HepG2 (cell line): ENCODE results near the gene PXDC1. TPM values are rescaled to one million over a fixed set of nuclear protein-coding genes. Genes with fewer than 3 reads are reported as not detected.
A peak's percentile ranks its signal among the peaks of the same experiment; 100 is the strongest.

Source experiments
- ARNTL ChIP-seq: sonication (generic); formaldehyde crosslinking; IDR thresholded peaks from 2 replicates; pipeline ENCODE4 v1.4.0; 2020; ENCODE audit warnings: mild to moderate bottlenecking, missing genetic modification reagents
- FOXK1 ChIP-seq: sonication (generic); formaldehyde crosslinking; IDR thresholded peaks from 2 replicates; pipeline ENCODE4 v1.4.0; 2020; ENCODE audit warnings: low read depth, missing genetic modification reagents, borderline replicate concordance
- HMGA1 ChIP-seq: sonication (generic); formaldehyde crosslinking; conservative IDR thresholded peaks from 2 replicates; pipeline ENCODE4 v1.4.0; 2020; ENCODE audit warnings: missing genetic modification reagents
- IKZF4 ChIP-seq: sonication (generic); formaldehyde crosslinking; IDR thresholded peaks from 2 replicates; pipeline ENCODE4 v1.5.1; 2020; ENCODE audit warnings: borderline replicate concordance, mild to moderate bottlenecking, low read depth, missing genetic modification reagents; ENCODE audit errors: not compliant biosample characterization
- JARID2 ChIP-seq: sonication (generic); formaldehyde crosslinking; IDR thresholded peaks from 2 replicates; pipeline ENCODE4 v1.8.1; 2023; ENCODE audit warnings: missing genetic modification reagents, inconsistent platforms; ENCODE audit not compliant: insufficient replicate concordance
- MZF1 ChIP-seq: sonication (generic); formaldehyde crosslinking; IDR thresholded peaks from 2 replicates; pipeline ENCODE4 v1.8.1; 2023; ENCODE audit warnings: mild to moderate bottlenecking, missing genetic modification reagents, borderline replicate concordance
- NAIF1 ChIP-seq: sonication (generic); formaldehyde crosslinking; IDR thresholded peaks from 2 replicates; pipeline ENCODE4 v1.5.0; 2020; ENCODE audit warnings: mild to moderate bottlenecking, missing genetic modification reagents, borderline replicate concordance
- NFRKB ChIP-seq: fragments of 450-650 bp; IDR thresholded peaks from 2 replicates; pipeline ENCODE4 v1.6.1; 2017
- PRPF4 ChIP-seq: fragments of 200-400 bp; formaldehyde crosslinking; IDR thresholded peaks from 2 replicates; pipeline ENCODE4 v1.6.1; 2016; ENCODE audit warnings: low read length, low read depth; ENCODE audit not compliant: poor library complexity, severe bottlenecking
- RNF2 ChIP-seq: fragments of 450-650 bp; conservative IDR thresholded peaks from 2 replicates; pipeline ENCODE4 v1.6.1; 2016; ENCODE audit warnings: low read depth
- RXRA ChIP-seq: sonication (generic); formaldehyde crosslinking; IDR thresholded peaks from 2 replicates; pipeline ENCODE4 v1.5.1; 2020; ENCODE audit warnings: missing genetic modification reagents
- RXRB ChIP-seq: IDR thresholded peaks from 2 replicates; pipeline ENCODE4 v1.6.1; 2016; ENCODE audit warnings: borderline replicate concordance, missing genetic modification reagents, missing compliant biosample characterization
- TRAFD1 ChIP-seq: sonication (generic); formaldehyde crosslinking; IDR thresholded peaks from 2 replicates; pipeline ENCODE4 v1.5.1; 2020; ENCODE audit warnings: missing genetic modification reagents, mild to moderate bottlenecking, borderline replicate concordance
- YEATS2 ChIP-seq: sonication (generic); formaldehyde crosslinking; IDR thresholded peaks from 2 replicates; pipeline ENCODE4 v1.4.0; 2020; ENCODE audit warnings: missing genetic modification reagents, borderline replicate concordance
- ZFP90 ChIP-seq: sonication (generic); formaldehyde crosslinking; IDR thresholded peaks from 2 replicates; pipeline ENCODE4 v1.8.0; 2022; ENCODE audit warnings: missing genetic modification reagents, mild to moderate bottlenecking, inconsistent platforms, borderline replicate concordance
- ZMYM3 ChIP-seq: sonication (generic); formaldehyde crosslinking; IDR thresholded peaks from 2 replicates; pipeline ENCODE4 v1.5.1; 2020; ENCODE audit warnings: mild to moderate bottlenecking, missing genetic modification reagents
- ZNF142 ChIP-seq: sonication (generic); formaldehyde crosslinking; IDR thresholded peaks from 2 replicates; pipeline ENCODE4 v1.4.0; 2020; ENCODE audit warnings: missing genetic modification reagents
- ZNF207 ChIP-seq: fragments of 450-650 bp; IDR thresholded peaks from 2 replicates; pipeline ENCODE4 v1.6.1; 2016; ENCODE audit warnings: antibody characterized with exemption, borderline replicate concordance
- ZNF549 ChIP-seq: sonication (generic); formaldehyde crosslinking; IDR thresholded peaks from 2 replicates; pipeline ENCODE4 v1.5.0; 2020; ENCODE audit warnings: missing genetic modification reagents
- ZSCAN12 ChIP-seq: sonication (generic); formaldehyde crosslinking; IDR thresholded peaks from 2 replicates; pipeline ENCODE4 v1.9.0; 2021; ENCODE audit warnings: mild to moderate bottlenecking, missing genetic modification reagents
- ZSCAN21 ChIP-seq: sonication (generic); formaldehyde crosslinking; IDR thresholded peaks from 2 replicates; pipeline ENCODE4 v1.8.0; 2022; ENCODE audit warnings: mild to moderate bottlenecking, missing genetic modification reagents, moderate library complexity, borderline replicate concordance
- polyA plus RNA-seq, 8 experiments: library from polyadenylated mRNA; depleted of rRNA in 3 of 8; stranded (reverse) in 7 of 8; unstranded in 1 of 8; fragments of >200 nt; fragmentation: Illumina TruSeq in 4 of 8; extraction: Trizol in 4 of 8; gene quantifications; 2 replicates each; pipeline versions ENCODE4 v1.2.1 to v1.2.3, GENCODE V29; 2011 to 2016; ENCODE audit warnings: low read depth in 4 of 8, missing spikeins in 1 of 8, mixed read lengths in 1 of 8; ENCODE audit not compliant: insufficient read depth in 1 of 8
- total RNA-seq, 5 experiments: library from RNA; depleted of rRNA; stranded (reverse); fragments of >200 nt; fragmentation: Illumina TruSeq; extraction: Trizol; gene quantifications; 2 replicates each; pipeline ENCODE4 v1.2.3, GENCODE V29; 2016; ENCODE audit warnings: low read depth in 1 of 5
- TF ChIP-seq, protein P1 (sequence below): sonication (generic); formaldehyde crosslinking; IDR thresholded peaks from 2 replicates; pipeline ENCODE4 v1.9.0; 2021; ENCODE audit warnings: missing genetic modification reagents, borderline replicate concordance

The PXDC1 gene
- total and polyA plus RNA-seq, 2 of the 13 experiments (the other 11 are each of a cell fraction or from before 2014, with no cell fraction given), result 32.4 to 34.7 TPM

- TF ChIP-seq JARID2 (CRISPR knock-in tag), result no peak
- TF ChIP-seq IKZF4 (CRISPR knock-in tag), result peak; percentile 56
- TF ChIP-seq TRAFD1 (CRISPR knock-in tag), result no peak
- TF ChIP-seq FOXK1, result peak; percentile 66; the same call in 1 of the 2 replicates
- TF ChIP-seq ZSCAN21 (CRISPR knock-in tag), result no peak; the same call in 1 of the 2 replicates
- no peak for TF ChIP-seq NAIF1 (CRISPR knock-in tag)
- TF ChIP-seq, protein P1, sequence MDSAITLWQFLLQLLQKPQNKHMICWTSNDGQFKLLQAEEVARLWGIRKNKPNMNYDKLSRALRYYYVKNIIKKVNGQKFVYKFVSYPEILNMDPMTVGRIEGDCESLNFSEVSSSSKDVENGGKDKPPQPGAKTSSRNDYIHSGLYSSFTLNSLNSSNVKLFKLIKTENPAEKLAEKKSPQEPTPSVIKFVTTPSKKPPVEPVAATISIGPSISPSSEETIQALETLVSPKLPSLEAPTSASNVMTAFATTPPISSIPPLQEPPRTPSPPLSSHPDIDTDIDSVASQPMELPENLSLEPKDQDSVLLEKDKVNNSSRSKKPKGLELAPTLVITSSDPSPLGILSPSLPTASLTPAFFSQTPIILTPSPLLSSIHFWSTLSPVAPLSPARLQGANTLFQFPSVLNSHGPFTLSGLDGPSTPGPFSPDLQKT (CRISPR knock-in tag), result no peak
- TF ChIP-seq ZMYM3 (CRISPR knock-in tag), result peak; percentile 72
- no peak for TF ChIP-seq ZNF207
- peak; percentile 78; the same call in 1 of the 2 replicates for TF ChIP-seq ZFP90 (CRISPR knock-in tag)
- TF ChIP-seq YEATS2 (CRISPR knock-in tag), result no peak
- TF ChIP-seq MZF1 (CRISPR knock-in tag), result no peak
- peak; percentile 67; the same call in 1 of the 2 replicates for TF ChIP-seq ZNF142 (CRISPR knock-in tag)
- TF ChIP-seq ZSCAN12 (CRISPR knock-in tag), result 0 out of 2 replicates have a peak, but pooled peaks have one; percentile 12
- TF ChIP-seq RNF2, result no peak
- TF ChIP-seq PRPF4, result no peak
- TF ChIP-seq HMGA1 (CRISPR knock-in tag), result no peak
- TF ChIP-seq RXRA (CRISPR knock-in tag), result no peak
- TF ChIP-seq RXRB (CRISPR knock-in tag), result peak; percentile 59; the same call in 1 of the 2 replicates
- no peak for TF ChIP-seq ZNF549 (CRISPR knock-in tag)
- TF ChIP-seq ARNTL (CRISPR knock-in tag), result no peak
- no peak for TF ChIP-seq NFRKB
These were observed 38.5 kb upstream of the PXDC1 start (continued) for GRCh38 chr6:3789896-3790558.
